ENCODE data around the gene TBX10. TPM values are rescaled to one million over a fixed set of nuclear protein-coding genes. Genes with fewer than 3 reads are reported as not detected.
"Not testable (repeated sequence)": the region's sequence is repeated elsewhere in the genome, so short reads cannot be mapped to it uniquely, and the experiment has no call there.

Gene TBX10
- total RNA-seq, 1 donor from 2014 or later, result not detected

DNA sequence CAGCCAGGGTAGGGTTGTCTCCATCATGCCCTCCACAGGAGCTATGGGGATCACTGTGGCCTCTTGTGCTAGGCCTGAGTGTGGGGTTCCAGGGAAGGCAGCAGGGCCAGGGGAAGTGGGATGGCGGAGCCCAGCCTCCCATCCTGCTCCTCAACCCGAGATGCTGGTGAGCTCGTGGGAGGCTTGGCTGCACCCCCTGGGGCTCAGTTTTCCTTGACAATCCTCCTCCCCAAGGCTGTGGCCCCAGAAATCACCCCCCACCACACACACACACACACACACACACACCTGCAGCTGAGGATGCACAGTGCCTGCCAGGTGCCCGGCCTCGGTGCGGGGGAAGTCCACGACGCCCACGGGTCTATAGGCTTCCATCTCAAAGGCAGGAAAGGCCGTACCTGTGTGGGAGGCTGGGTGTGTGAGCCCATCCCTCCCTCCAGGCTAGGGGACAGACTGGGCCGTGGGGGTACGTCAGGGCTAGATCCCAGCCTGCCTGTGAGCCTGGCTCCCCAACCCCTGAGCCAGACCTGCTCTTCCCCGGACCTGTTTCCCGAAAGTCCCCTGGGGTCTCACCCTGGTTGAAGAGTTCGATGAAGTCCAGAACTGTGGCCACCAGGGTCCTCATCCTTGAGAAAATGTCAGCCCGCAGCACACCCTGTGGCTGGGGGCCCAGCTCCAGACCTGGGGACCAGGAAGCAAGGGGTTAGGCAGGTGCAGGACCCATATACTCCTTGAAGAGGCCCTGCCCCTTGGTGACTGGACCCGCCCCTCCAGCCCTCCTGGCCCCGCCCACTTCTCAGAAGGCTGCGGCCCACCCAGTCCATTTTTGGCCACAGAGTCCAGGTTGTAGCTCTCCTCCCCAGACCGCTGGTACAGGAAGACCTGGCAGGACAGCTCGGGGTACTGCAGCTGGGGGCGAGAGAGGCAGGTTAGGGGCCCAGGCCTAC, 5.2 kb upstream of the TBX10 start:
- peaks cover 13% of the 10 kb centered on the region for H3K4me1 Mint-ChIP-seq
- DNase-seq, result no peak
- H3K27ac Mint-ChIP-seq, result no peak overlapping the region
- intact Hi-C loops (cut with micrococcal nuclease), result no loop called here
- no peaks in the 10 kb centered on the region for H3K27me3 Mint-ChIP-seq
- no peaks in the 10 kb centered on the region for H3K36me3 Mint-ChIP-seq (ENCODE audit: low read depth)
- H3K9me3 Mint-ChIP-seq, result no peaks in the 10 kb centered on the region
- no peak overlapping the region for H3K4me3 Mint-ChIP-seq

DNA sequence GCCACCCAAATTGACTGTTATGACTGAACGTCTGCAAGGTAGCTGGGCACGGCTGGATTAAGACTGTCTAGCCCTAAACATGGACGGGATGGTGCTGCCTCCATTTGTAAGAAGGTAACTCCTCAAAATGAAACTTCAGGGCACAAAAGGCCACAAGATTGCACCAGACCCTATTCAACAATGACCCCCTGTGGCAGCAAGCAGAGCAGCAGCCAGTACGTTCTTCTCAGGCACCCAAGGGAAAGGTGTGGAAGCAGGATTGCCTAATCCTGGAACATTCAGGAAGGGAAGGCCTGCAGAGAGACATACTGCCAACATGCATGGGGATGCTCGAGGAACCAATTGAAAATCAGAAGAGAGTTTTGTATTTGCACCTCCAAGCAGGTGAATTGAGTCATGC, 4.5 kb upstream of the TBX10 start:
- H3K27me3 Mint-ChIP-seq, result no peaks in the 10 kb centered on the region
- no peak overlapping the region for H3K27ac Mint-ChIP-seq
- H3K4me3 Mint-ChIP-seq, result no peak overlapping the region
- peaks cover 13% of the 10 kb centered on the region for H3K4me1 Mint-ChIP-seq
- H3K36me3 Mint-ChIP-seq (ENCODE audit: low read depth), result no peaks in the 10 kb centered on the region
- peak; percentile 63 for DNase-seq
- H3K9me3 Mint-ChIP-seq, result no peaks in the 10 kb centered on the region
- intact Hi-C loops (cut with micrococcal nuclease), result no loop called here

DNA sequence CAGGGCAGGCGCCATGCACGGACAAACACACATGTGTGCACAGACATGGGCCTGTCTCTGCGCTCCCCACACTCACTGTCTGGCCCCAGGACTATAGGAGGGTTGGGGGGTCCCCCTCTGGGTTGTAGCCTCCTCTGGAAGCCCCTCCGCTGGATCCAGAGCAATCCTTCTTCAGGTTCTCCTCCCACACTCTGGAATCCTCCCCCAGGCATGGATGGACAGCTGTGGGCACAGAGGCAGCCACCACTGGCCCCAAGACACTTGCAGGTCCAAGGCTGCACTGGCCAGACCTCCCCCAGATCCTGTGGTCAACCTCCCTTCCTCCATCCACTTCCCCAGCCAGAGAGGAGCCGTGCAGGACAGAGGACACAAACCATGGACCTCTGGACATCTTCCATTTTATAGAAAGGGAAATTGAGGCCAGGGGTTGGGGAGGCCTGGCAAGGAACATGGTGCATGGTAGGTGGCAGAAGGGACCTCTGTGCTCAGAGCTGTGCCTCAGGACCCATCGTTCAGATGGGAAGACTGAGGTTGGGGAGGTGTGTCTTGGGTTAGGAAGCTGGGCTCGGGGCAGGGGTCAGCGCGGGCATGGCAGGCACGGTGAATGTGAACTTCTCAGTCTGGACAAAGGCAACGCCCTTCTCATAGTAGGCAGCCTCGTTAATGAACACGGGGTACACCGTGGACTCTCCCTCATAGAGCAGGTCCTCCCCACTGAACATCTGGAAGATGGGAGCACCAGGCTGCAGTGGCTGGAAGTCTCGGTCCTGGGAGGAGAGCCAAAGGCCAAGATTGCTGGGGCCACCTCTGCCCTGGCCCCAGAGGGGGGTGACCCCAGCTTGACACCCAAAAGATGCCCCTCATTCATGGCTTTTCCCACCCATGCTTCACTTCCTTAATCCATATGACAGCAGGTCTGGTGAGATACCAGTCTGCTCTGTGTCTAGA, 2.9 kb upstream of the TBX10 start:
- Mint-ChIP-seq H3K27me3 (no peaks in the 10 kb centered on the region), H3K36me3 (ENCODE audit: low read depth) (no peaks in the 10 kb centered on the region), H3K4me1 (peaks cover 13% of the 10 kb centered on the region), H3K9me3 (no peaks in the 10 kb centered on the region), H3K27ac (no peak overlapping the region), H3K4me3 (no peak overlapping the region)
- intact Hi-C loops (cut with micrococcal nuclease), result no loop called here
- DNase-seq, result no peak

DNA sequence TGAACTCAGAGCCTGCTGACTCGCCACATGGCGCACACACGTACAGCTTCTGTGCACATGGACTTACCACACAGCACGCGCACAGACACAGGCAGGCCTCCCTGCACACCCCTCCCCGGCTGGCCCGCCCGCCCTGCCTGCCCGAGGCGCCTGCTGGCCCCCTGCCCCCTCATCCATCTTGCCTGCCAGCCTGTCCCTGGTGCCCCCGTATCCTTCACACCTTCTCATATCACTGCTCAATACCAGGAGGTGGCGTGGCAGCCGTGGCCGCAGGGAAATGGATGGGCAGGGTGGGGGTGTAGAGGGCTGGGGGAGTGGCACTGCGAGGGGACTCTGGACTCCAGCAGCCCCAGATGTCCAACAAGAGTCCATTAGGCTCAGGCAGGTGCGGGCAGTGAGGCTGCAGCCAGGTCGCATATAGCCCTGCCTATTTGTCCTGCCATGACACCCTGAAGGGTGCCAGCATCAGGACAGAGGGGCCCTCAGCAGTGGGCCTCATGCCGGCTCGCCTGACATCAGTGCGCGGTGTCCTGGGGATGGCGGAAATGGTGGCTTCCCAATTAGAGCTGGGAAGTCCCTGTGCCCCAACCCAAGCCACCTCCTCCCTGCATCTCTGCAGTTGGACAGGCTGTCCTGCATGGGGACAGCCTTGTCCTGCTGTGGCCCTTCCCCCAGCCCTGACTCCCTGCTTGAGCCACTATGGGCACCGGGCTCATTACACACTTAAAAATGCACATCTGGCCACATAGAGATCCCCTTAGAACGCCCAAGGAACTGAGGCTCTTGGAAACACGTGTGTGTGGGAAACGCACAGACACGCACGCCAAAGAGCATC, 2.0 kb upstream of the TBX10 start:
- H3K36me3 Mint-ChIP-seq (ENCODE audit: low read depth), result no peaks in the 10 kb centered on the region
- intact Hi-C loops (cut with micrococcal nuclease), result no loop called here

DNA sequence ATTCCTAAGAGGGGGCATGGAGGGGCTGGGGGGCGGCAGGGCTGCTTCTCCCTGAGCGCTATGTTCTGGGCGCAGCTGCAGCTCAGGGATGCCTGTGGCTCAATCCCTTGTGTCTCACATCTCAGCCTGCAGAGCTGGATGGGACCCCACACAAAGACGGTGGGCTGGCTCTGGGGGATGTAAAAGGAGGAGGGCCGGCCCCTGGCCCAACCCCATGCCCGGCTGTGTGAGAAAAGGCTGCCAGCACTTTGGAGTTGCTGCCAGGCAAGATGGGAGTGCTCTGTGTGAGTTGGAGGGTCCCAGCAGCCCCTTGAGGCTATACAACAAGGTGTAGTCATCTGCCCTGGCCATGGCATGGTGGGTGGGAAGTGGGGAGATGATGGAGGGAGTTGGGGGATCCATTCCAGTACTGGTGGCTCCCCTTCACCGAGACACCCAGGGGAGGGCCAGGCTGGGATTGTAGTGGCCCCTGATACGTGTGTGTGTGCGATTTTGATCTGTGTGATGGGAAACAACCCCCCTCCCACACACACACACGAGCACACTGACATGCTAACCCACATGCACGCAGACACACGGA, 1.3 kb upstream of the TBX10 start:
- no peak overlapping the region for H3K4me3 Mint-ChIP-seq
- no peaks in the 10 kb centered on the region for H3K27me3 Mint-ChIP-seq

More for the DNA sequence above, 2.0 kb upstream of the TBX10 start:
- H3K27me3 Mint-ChIP-seq, result no peaks in the 10 kb centered on the region
- H3K27ac Mint-ChIP-seq, result no peak overlapping the region
- no peak for DNase-seq
- H3K9me3 Mint-ChIP-seq, result no peaks in the 10 kb centered on the region
- H3K4me1 Mint-ChIP-seq, result peaks cover 10% of the 10 kb centered on the region
- H3K4me3 Mint-ChIP-seq, result no peak overlapping the region

DNA sequence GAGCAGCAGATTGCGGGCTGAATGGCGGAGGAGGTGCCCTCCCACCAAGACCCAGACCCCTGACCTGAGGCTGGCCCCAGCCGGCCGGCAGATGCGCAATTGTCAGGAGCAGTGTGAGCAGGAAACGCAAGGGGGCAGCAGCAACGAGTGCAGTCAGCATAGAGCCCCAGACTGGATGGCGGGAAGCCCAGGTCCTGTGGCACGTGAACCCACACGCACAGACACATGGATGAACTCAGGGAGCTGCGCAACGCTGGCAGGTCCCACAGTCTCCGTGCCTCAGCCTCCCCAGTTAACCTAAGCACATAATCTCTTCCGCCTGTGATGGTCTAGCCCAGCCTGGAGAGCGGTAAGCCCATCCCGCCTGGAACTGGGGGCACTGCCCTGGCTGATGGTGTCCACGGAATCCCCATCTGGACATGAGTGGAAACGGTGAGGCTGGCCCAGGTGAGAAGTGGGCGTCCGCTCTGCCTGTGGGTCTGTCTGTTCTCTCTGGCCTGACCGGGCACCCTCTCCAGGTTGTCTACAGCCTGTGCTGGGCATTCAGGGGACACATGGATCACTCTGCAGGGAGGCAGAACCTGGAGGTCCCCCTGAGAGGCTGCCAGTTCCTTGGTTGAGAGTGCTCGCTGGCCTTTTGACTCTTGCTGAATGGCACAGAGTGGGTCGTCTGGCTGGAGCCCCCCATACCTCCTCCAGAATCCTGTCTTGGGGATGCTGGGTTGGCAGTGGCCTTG, 626 bp upstream of the TBX10 start:
- intact Hi-C loops (cut with micrococcal nuclease), result no loop called here
- no peak overlapping the region for H3K27ac Mint-ChIP-seq
- no peak overlapping the region for H3K4me3 Mint-ChIP-seq
- H3K9me3 Mint-ChIP-seq, result no peaks in the 10 kb centered on the region
- DNase-seq, result peak; percentile 87
- no peaks in the 10 kb centered on the region for H3K36me3 Mint-ChIP-seq (ENCODE audit: low read depth)
- no peaks in the 10 kb centered on the region for H3K27me3 Mint-ChIP-seq
- peaks cover 3% of the 10 kb centered on the region for H3K4me1 Mint-ChIP-seq

More for the DNA sequence above, 1.3 kb upstream of the TBX10 start:
- intact Hi-C loops (cut with micrococcal nuclease), result no loop called here
- DNase-seq, result no peak
- H3K27ac Mint-ChIP-seq, result no peak overlapping the region
- H3K36me3 Mint-ChIP-seq (ENCODE audit: low read depth), result no peaks in the 10 kb centered on the region
- H3K4me1 Mint-ChIP-seq, result peaks cover 3% of the 10 kb centered on the region
- H3K9me3 Mint-ChIP-seq, result no peaks in the 10 kb centered on the region

DNA sequence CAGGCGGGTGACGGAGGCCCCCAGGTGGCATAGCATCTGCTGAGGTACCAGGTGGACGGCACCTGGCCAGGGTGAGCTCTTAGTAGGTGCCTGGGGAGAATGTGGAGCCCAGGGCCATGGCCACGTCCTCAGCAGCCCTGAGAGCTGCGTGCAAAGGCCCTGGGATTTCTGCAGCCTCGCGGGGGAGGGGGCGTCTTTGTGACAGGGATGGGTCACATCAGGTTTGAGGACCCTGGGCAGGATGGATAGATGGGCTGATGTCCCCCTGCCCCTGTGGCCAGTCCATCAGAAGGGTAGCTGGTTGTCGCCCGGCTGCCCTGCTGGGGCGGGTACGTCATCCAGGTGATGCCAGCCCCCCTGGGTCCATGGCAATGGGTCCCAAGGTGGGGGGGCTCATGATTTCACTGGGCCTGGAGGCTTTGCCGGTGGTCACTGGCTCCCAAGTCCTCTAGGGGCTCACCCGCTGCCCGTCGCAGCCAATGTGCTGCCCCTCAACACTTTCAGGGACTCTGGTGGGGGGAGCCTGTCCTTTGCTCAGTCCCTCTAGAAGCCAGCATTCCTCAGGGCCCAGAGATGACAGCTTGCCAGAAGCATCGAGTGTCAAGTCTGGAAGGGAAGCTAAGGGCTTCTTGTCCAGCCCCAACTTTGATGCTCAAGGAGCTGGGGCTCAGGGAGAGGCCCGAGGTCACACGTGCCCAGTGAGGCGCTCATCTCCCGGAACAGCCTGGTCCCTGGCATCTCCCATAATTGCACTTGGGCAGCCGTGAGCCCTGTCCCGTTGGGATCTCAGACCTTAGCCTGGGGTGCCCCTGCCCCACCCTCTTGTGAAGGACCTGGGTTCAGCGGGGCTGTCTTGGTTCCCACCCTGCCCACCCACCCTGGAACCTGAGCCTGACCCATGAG, 777 bp downstream of the TBX10 start:
- intact Hi-C loops (cut with micrococcal nuclease), result no loop called here
- H3K27me3 Mint-ChIP-seq, result no peaks in the 10 kb centered on the region
- H3K27ac Mint-ChIP-seq, result no peak overlapping the region
- peaks cover 3% of the 10 kb centered on the region for H3K4me1 Mint-ChIP-seq
- H3K4me3 Mint-ChIP-seq, result no peak overlapping the region
- H3K9me3 Mint-ChIP-seq, result no peaks in the 10 kb centered on the region
- no peak for DNase-seq
- H3K36me3 Mint-ChIP-seq (ENCODE audit: low read depth), result no peaks in the 10 kb centered on the region

DNA sequence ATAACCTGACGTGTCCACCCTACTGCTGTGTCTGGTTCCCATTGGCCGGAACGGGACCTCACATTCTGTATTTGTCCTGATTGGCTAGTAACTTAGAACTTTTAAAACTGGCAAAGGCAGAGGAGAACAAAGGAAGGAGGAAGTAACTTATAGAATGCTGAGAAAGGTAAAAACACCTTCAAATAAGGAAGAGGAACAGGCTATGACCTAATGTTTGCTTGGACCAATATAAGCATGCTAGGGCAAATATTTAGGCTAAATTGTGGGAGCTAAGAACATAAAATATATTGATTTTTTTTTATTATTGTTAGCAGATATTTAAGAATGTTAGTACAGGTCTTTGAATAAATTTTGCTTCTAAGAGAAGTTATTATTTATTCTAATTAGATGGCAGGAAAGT, 2.1 kb downstream of the TBX10 start:
- H3K4me3 Mint-ChIP-seq; H3K9me3 Mint-ChIP-seq; intact Hi-C loops (cut with micrococcal nuclease); H3K36me3 Mint-ChIP-seq (ENCODE audit: low read depth); H3K4me1 Mint-ChIP-seq; DNase-seq; H3K27ac Mint-ChIP-seq; H3K27me3 Mint-ChIP-seq: not testable (repeated sequence)

DNA sequence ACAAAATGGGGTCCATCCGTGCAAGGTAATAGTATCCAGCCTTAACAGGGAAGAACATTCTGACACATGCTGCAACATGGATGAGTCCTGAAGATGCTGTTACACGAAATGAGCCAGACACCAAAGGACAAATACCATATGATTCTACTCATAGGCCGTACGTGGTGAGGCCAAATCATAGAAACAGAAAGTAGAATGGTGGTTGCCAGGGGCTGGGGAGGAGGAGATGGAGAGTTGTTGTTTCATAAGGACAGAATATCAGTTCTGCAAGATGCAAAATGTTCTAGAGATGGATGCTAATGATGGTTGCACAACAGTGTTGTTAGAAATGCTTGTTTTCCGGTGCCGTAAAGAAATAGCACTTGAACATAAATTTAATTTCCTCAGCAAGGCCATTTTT, 2.6 kb downstream of the TBX10 start:
- peaks cover 3% of the 10 kb centered on the region for H3K4me1 Mint-ChIP-seq
- no peak overlapping the region for H3K27ac Mint-ChIP-seq
- intact Hi-C loops (cut with micrococcal nuclease), result no loop called here
- H3K27me3 Mint-ChIP-seq, result no peaks in the 10 kb centered on the region
- DNase-seq, result no peak
- no peak overlapping the region for H3K4me3 Mint-ChIP-seq
- H3K9me3 Mint-ChIP-seq, result no peaks in the 10 kb centered on the region
- H3K36me3 Mint-ChIP-seq (ENCODE audit: low read depth), result no peaks in the 10 kb centered on the region

DNA sequence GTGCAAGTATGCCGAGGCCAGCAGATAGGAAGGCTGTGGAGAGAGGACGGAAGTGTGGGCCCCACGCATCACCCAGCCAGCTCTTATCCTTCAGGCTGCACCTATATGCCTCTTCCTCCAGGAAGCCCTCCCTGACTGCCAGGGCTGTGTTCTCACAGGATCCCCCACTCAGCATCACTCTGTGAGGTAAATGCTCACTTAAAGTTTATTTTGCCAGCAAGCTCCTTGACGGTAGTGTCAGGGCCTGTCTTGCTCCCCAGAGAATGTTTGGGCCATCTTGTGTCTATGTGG, 4.4 kb downstream of the TBX10 start:
- no peaks in the 10 kb centered on the region for H3K9me3 Mint-ChIP-seq
- H3K27ac Mint-ChIP-seq, result no peak overlapping the region
- H3K27me3 Mint-ChIP-seq, result no peaks in the 10 kb centered on the region
- no peaks in the 10 kb centered on the region for H3K36me3 Mint-ChIP-seq (ENCODE audit: low read depth)
- DNase-seq, result no peak
- intact Hi-C loops (cut with micrococcal nuclease), result no loop called here
- H3K4me3 Mint-ChIP-seq, result no peak overlapping the region
- H3K4me1 Mint-ChIP-seq, result peaks cover 9% of the 10 kb centered on the region

DNA sequence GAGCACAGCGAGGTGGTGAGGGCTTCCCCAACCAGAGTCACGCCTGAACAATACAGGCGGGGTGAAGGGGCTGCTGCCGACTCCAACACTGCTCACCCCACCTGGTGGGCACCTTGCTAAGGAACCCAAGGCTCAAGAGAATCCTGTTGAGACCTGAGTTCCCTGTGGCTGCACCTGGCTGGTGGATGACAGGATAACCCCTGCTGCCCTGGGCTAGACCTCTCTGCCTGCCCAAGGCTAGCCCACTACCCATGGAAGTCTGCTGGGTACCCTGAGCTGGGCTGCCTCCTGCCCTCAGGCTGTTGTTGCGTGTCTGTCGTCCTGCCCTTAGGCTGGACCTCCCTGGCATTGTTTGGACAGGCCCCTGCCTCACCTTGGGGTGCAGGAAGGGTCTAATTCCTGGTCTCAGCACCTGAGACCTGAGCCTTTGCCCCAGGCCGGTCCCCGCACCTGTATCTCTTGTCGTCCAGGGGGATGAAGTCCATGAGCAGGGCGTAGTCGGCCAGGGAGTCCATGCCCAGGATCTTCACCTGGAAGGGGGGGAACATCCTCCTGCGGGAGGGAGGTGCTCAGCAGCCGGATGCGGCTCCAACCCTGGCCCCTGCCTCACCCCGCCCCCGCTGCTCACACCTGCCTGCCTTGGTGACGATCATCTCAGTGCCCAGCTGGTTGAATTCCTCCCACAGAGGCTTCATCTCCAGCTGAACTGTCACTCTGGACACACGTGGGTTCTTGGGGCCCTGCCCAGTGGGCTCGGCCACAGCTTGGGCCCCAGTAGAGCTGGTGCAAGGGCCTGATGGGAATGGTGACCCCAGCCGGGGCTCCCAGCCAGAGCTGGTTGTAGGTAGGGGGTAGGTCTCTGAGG, 5.0 kb downstream of the TBX10 start:
- Mint-ChIP-seq H3K27ac (no peak overlapping the region), H3K36me3 (ENCODE audit: low read depth) (no peaks in the 10 kb centered on the region), H3K4me3 (no peak overlapping the region), H3K9me3 (no peaks in the 10 kb centered on the region), H3K4me1 (peaks cover 9% of the 10 kb centered on the region), H3K27me3 (no peaks in the 10 kb centered on the region)
- DNase-seq, result no peak
- intact Hi-C loops (cut with micrococcal nuclease), result no loop called here

Measured in activated CD4-positive, alpha-beta T cell treated with anti-CD3 and anti-CD28 coated beads, Interleukin-2, amount 10 ng/mL, durations not matched to agents 24 days and 14 days (primary cell).